GM06990 (cell line): ENCODE results near the gene NRXN2.

Source experiments
- DNase-seq: peaks from one replicate; pipeline ENCODE4 v3.0.0-alpha.2; 2011; ENCODE audit not compliant: insufficient read length; ENCODE audit errors: extremely low read depth
- H3K27me3 ChIP-seq: replicated peaks from 2 replicates; pipeline ENCODE4 v1.6.0; 2011; ENCODE audit warnings: low read length; ENCODE audit not compliant: control insufficient read depth, insufficient read depth
- H3K36me3 ChIP-seq: 2 replicates; pipeline ENCODE4 v1.5.1; 2011; ENCODE audit warnings: low read length; ENCODE audit not compliant: control insufficient read depth, insufficient read depth
- H3K4me3 ChIP-seq: replicated peaks from 2 replicates; pipeline ENCODE4 v1.5.1; 2011; ENCODE audit warnings: low read depth, mild to moderate bottlenecking, control low read depth, low read length
- TF ChIP-seq, protein P1 (sequence below): IDR thresholded peaks from 2 replicates; pipeline ENCODE4 v1.5.1; 2011; ENCODE audit warnings: low read length, control low read depth, mild to moderate bottlenecking, inconsistent platforms; ENCODE audit not compliant: insufficient read depth, poor library complexity, severe bottlenecking

Gene NRXN2

GRCh38 chr11:64609436-64610047 is 113.5 kb downstream of the NRXN2 start:
- Histone ChIP-seq H3K4me3 (no peak overlapping the region), H3K27me3 (no peaks in the 10 kb centered on the region; the same call in 1 of the 2 replicates), H3K36me3 (no peaks in the 10 kb centered on the region)
- TF ChIP-seq, protein P1, sequence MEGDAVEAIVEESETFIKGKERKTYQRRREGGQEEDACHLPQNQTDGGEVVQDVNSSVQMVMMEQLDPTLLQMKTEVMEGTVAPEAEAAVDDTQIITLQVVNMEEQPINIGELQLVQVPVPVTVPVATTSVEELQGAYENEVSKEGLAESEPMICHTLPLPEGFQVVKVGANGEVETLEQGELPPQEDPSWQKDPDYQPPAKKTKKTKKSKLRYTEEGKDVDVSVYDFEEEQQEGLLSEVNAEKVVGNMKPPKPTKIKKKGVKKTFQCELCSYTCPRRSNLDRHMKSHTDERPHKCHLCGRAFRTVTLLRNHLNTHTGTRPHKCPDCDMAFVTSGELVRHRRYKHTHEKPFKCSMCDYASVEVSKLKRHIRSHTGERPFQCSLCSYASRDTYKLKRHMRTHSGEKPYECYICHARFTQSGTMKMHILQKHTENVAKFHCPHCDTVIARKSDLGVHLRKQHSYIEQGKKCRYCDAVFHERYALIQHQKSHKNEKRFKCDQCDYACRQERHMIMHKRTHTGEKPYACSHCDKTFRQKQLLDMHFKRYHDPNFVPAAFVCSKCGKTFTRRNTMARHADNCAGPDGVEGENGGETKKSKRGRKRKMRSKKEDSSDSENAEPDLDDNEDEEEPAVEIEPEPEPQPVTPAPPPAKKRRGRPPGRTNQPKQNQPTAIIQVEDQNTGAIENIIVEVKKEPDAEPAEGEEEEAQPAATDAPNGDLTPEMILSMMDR, result no peak
- DNase-seq, result no peak

- TF ChIP-seq, protein P1, result no peak
- no peak for DNase-seq
- Histone ChIP-seq H3K4me3 (no peak overlapping the region), H3K36me3 (no peaks in the 10 kb centered on the region), H3K27me3 (no peaks in the 10 kb centered on the region; the same call in 1 of the 2 replicates)
Observed at GRCh38 chr11:64608636-64609035, 114.4 kb downstream of the NRXN2 start.

GRCh38 chr11:64608046-64608445 is 115.0 kb downstream of the NRXN2 start:
- DNase-seq, result no peak
- no peaks in the 10 kb centered on the region for H3K36me3 ChIP-seq
- TF ChIP-seq, protein P1, result no peak
- H3K27me3 ChIP-seq, result no peaks in the 10 kb centered on the region; the same call in none of the 2 replicates
- H3K4me3 ChIP-seq, result no peak overlapping the region

- Histone ChIP-seq H3K36me3 (no peaks in the 10 kb centered on the region), H3K4me3 (no peak overlapping the region), H3K27me3 (no peaks in the 10 kb centered on the region; the same call in none of the 2 replicates)
- TF ChIP-seq, protein P1, result no peak
- no peak for DNase-seq
Observed at GRCh38 chr11:64607381-64607985, 115.5 kb downstream of the NRXN2 start.

GRCh38 chr11:64606796-64607380 is 116.1 kb downstream of the NRXN2 start:
- H3K36me3 ChIP-seq, result no peaks in the 10 kb centered on the region
- H3K27me3 ChIP-seq, result no peaks in the 10 kb centered on the region; the same call in none of the 2 replicates
- no peak for DNase-seq
- H3K4me3 ChIP-seq, result no peak overlapping the region
- TF ChIP-seq, protein P1, result no peak
